ENCODE measurements around the gene OR51D1. TPM values are rescaled to one million over a fixed set of nuclear protein-coding genes. Genes with fewer than 3 reads are reported as not detected.

The OR51D1 gene
- total RNA-seq, 1 donor from 2014 or later = not detected

DNA sequence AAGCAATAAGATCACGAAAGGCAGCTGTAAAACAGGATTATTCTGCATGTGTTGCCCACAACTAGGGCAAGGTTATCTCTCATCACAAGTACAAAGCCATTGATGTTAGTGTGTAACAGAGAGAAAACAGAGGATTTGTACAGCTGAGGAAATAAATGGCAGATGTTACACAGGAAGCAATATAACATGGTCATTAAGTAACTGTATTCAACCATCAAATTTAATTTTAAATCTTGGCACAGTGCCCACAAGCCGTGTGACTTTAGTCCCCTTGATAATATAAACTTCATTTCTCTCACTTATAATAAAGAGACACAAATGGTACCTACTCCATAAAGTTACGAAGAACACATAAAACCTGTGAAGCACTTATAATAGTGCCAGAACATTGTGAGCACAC lies 43.1 kb downstream of the OR51D1 start:
- H3K36me3 Mint-ChIP-seq = no peaks in the 10 kb centered on the region
- TF ChIP-seq, protein P1, sequence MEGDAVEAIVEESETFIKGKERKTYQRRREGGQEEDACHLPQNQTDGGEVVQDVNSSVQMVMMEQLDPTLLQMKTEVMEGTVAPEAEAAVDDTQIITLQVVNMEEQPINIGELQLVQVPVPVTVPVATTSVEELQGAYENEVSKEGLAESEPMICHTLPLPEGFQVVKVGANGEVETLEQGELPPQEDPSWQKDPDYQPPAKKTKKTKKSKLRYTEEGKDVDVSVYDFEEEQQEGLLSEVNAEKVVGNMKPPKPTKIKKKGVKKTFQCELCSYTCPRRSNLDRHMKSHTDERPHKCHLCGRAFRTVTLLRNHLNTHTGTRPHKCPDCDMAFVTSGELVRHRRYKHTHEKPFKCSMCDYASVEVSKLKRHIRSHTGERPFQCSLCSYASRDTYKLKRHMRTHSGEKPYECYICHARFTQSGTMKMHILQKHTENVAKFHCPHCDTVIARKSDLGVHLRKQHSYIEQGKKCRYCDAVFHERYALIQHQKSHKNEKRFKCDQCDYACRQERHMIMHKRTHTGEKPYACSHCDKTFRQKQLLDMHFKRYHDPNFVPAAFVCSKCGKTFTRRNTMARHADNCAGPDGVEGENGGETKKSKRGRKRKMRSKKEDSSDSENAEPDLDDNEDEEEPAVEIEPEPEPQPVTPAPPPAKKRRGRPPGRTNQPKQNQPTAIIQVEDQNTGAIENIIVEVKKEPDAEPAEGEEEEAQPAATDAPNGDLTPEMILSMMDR (conservative IDR thresholded peaks at IDR 0.05) = no peak
- H3K27me3 Mint-ChIP-seq = no peaks in the 10 kb centered on the region
- H3K4me1 Mint-ChIP-seq (ENCODE audit: unreplicated experiment) = no peaks in the 10 kb centered on the region
- no peaks in the 10 kb centered on the region for H3K9me3 Mint-ChIP-seq
- H3K27ac Mint-ChIP-seq = no peak overlapping the region
- no peak overlapping the region for H3K4me3 Mint-ChIP-seq
- no peak for DNase-seq (ENCODE audit: extremely low spot score, unreplicated experiment)

DNA sequence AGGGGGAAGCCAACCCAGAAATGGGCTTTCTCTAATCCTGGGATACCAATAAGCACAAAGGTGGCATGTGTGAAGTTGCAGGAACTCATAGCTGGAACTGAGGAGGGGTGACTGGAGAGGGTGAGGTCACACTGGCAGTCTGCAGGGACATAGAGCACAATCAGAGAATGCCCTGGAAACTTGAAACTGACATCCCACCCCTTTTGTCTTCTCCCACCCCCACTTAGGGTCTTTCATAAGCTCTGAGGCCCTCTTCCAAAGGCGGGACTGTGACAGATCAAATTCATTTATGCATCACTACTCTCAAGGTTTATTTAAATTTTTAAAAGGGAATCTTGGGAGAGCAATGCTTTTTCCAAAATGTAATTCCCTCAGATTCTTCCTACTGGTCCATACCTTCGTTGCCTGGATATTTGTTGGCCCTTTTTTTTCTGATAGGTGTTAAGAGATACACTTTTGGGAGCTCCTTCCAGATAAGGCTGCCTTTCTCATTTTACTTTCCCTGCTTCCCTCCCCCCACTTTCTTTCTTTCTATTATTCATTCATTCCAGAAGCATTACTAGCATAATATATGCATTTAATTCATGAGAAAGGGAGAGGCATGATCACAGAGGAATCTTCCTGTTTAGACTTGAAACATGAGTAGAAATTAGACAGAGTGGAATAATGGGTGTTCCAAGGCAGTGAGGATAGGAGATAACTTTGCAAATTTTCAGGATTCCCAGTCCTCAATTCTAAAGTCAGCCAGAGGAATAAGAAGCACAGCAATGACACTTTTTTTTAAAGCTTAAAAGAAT lies 45.5 kb downstream of the OR51D1 start:
- TF ChIP-seq, protein P1 (conservative IDR thresholded peaks at IDR 0.05) = no peak
- H3K27ac Mint-ChIP-seq = no peak overlapping the region

DNA sequence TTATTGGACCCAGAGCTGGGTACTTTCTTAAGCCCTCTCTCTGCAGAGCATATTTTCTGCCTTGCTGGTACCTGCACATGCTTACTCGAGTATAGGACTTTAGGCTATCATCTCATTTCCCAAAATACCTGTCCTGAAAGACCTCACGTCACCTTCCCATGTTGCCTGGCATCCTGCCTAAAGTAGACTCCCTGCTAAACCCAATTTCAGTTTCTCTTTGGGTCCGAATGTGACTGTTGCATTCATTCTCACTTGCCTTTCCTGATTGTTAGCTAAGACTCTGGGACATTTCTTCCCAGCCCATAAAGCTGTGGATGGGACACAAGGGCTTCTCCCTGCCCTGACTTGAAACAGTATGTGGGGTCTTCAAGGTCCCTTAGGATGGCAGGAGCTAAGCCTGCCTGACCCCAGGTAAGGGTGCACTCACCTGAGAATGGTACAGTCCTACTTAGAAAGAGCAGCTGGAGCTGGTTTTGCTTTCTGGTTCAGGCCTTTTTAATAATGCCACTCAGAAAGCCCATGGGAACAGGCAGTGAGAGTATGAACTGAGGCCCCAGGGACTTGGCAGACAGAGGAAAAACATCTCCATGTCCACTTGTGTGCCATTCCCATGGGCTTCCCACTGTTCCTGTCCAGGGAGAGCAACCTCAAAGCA lies 47.5 kb downstream of the OR51D1 start:
- no peak for DNase-seq (ENCODE audit: extremely low spot score, unreplicated experiment)
- Mint-ChIP-seq H3K9me3 (no peaks in the 10 kb centered on the region), H3K27me3 (no peaks in the 10 kb centered on the region), H3K27ac (no peak overlapping the region), H3K4me3 (no peak overlapping the region), H3K36me3 (no peaks in the 10 kb centered on the region), H3K4me1 (ENCODE audit: unreplicated experiment) (no peaks in the 10 kb centered on the region)
- TF ChIP-seq, protein P1 (conservative IDR thresholded peaks at IDR 0.05) = no peak

More for the DNA sequence above, 45.5 kb downstream of the OR51D1 start:
- no peaks in the 10 kb centered on the region for H3K4me1 Mint-ChIP-seq (ENCODE audit: unreplicated experiment)
- no peaks in the 10 kb centered on the region for H3K9me3 Mint-ChIP-seq
- H3K36me3 Mint-ChIP-seq = no peaks in the 10 kb centered on the region
- no peaks in the 10 kb centered on the region for H3K27me3 Mint-ChIP-seq
- H3K4me3 Mint-ChIP-seq = no peak overlapping the region
- no peak for DNase-seq (ENCODE audit: extremely low spot score, unreplicated experiment)

Other genes starting within 250 kb of the OR51D1 start
- gene TRIM21, start 243.8 kb upstream of the OR51D1 start, total RNA-seq (ENCODE audit: low replicate concordance) = 18.4 and 31.1 TPM in 2 replicates
- gene OR52K2, start 188.2 kb upstream of the OR51D1 start, total RNA-seq (ENCODE audit: low replicate concordance) = not detected in 2 replicates
- gene OR52K1, start 154.8 kb upstream of the OR51D1 start, total RNA-seq (ENCODE audit: low replicate concordance) = not detected in 2 replicates
- gene OR52M1, start 92.3 kb upstream of the OR51D1 start, total RNA-seq (ENCODE audit: low replicate concordance) = not detected in 2 replicates
- not detected in 2 replicates for gene OR52I2, start 55.7 kb upstream of the OR51D1 start, total RNA-seq (ENCODE audit: low replicate concordance)
- gene OR52I1, start 43.4 kb upstream of the OR51D1 start, total RNA-seq (ENCODE audit: low replicate concordance) = not detected in 2 replicates
- gene TRIM68, start 29.2 kb upstream of the OR51D1 start, total RNA-seq (ENCODE audit: low replicate concordance) = 13.9 and 14.5 TPM in 2 replicates
- gene OR51E1, start 6.5 kb downstream of the OR51D1 start, total RNA-seq (ENCODE audit: low replicate concordance) = 0.48 and 0.51 TPM in 2 replicates
- gene OR51E2, start 60.4 kb downstream of the OR51D1 start, total RNA-seq (ENCODE audit: low replicate concordance) = 0.58 TPM in 1 of 2 replicates, not detected in the other
- not detected in 2 replicates for gene MMP26, start 67.3 kb downstream of the OR51D1 start, total RNA-seq (ENCODE audit: low replicate concordance)
- not detected in 2 replicates for gene OR51F1, start 132.5 kb downstream of the OR51D1 start, total RNA-seq (ENCODE audit: low replicate concordance)
- not detected in 2 replicates for gene OR52R1, start 166.9 kb downstream of the OR51D1 start, total RNA-seq (ENCODE audit: low replicate concordance)
- not detected in 2 replicates for gene OR51F2, start 183.8 kb downstream of the OR51D1 start, total RNA-seq (ENCODE audit: low replicate concordance)
- not detected in 2 replicates for gene OR51S1, start 211.7 kb downstream of the OR51D1 start, total RNA-seq (ENCODE audit: low replicate concordance)
- 0.39 TPM in 1 of 2 replicates, not detected in the other for gene OR51T1, start 244.4 kb downstream of the OR51D1 start, total RNA-seq (ENCODE audit: low replicate concordance)

Data from type B pancreatic cell (in vitro differentiated cells).